ENCODE results near the gene TOX3. TPM values are rescaled to one million over a fixed set of nuclear protein-coding genes. Genes with fewer than 3 reads are reported as not detected.

Gene TOX3
- total and polyA plus RNA-seq, 2 donors = 1.1 to 1.9 TPM

DNA sequence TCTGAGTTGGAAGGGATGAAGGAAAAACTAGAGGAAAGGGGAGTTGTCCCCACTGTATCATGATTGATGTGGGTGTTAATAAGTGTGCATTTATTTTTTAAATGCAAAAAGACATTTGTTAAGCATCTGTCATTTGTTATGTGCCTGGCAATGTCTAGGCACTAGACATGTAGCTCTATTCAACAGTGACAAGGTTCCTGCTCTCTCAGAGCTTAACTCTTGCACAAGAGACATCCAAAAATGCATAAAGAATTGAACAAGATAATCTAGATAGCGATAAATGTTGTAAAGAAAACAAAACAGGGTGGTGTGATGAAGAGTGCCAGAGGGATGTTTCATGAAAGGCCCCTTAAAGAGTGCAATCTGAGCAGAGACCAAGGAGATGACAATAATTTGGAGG lies 148.9 kb downstream of the TOX3 start:
- H3K4me3 ChIP-seq (ENCODE audit: low read depth, low read length) = no peak overlapping the region
- no peak overlapping the region for H3K27ac ChIP-seq (ENCODE audit: low read depth)
- 73% methylated on average over 1 of the region's 1 CpG for WGBS
- no peaks in the 10 kb centered on the region for H3K36me3 ChIP-seq (ENCODE audit: insufficient read depth)
- no peaks in the 10 kb centered on the region for H3K4me1 ChIP-seq (ENCODE audit: insufficient read depth)
- no peak for DNase-seq (ENCODE audit: extremely low spot score)

DNA sequence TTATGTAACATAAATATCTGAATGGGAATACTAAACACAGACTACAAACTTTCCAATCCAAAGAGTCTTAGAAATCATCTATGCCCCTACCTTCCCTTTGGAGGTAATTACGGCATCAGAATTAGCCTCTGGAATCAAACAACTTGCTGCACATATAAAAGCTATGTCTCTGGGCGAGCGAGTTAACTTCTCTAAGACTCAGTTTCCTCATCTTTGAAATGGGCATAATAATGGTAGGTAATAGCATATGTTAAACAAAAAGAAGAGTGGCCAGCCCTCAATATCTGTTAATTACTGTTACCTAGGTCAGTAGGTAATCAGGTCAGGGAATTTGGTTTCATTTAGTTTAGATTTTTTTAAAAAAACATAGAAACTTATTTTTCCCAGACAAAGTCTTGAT lies 153.5 kb downstream of the TOX3 start:
- Histone ChIP-seq H3K36me3 (ENCODE audit: insufficient read depth) (no peaks in the 10 kb centered on the region), H3K4me3 (ENCODE audit: low read depth, low read length) (no peak overlapping the region), H3K4me1 (ENCODE audit: insufficient read depth) (no peaks in the 10 kb centered on the region), H3K27ac (ENCODE audit: low read depth) (no peak overlapping the region)
- no peak for DNase-seq (ENCODE audit: extremely low spot score)
- 92% methylated on average over 3 of the region's 3 CpGs for WGBS

DNA sequence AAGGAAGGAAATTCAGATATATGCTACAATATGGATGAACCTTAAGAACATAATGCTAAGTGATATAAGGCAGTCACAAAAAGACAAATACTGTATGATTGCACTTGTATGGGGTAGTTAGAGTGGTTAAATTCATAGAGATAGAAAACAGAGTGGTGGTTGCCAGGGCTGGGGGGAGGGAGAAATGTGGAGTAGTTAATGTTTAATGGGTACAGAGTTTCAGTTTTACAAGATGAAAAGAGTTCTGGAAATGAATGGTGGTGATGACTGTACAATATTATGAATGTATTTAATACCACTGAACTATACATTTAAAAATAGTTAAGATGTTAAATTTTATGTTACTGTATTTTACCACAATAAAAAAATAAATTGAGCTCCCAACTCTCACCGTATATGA lies 157.9 kb downstream of the TOX3 start:
- H3K4me3 ChIP-seq (ENCODE audit: low read depth, low read length) = no peak overlapping the region
- DNase-seq (ENCODE audit: extremely low spot score) = no peak
- WGBS = 41% methylated on average over 1 of the region's 1 CpG
- no peak overlapping the region for H3K27ac ChIP-seq (ENCODE audit: low read depth)
- no peaks in the 10 kb centered on the region for H3K4me1 ChIP-seq (ENCODE audit: insufficient read depth)
- no peaks in the 10 kb centered on the region for H3K36me3 ChIP-seq (ENCODE audit: insufficient read depth)
